Cardiac fibroblast (primary cell): ENCODE data around the gene PCP4.

Source experiments
- DNase-seq, 2 donors: peaks; one replicate each; pipeline versions ENCODE4 v3.0.0 to v3.0.0-alpha.2; 2010; ENCODE audit warnings: low read depth in 2 of 2
- H3K4me3 ChIP-seq, 2 donors: replicated peaks in 1 of 2; 1 replicate in 1 of 2; 2 replicates in 1 of 2; pipeline ENCODE4 v1.5.1; 2011; ENCODE audit warnings: low read depth in 2 of 2, low read length in 2 of 2, mild to moderate bottlenecking in 2 of 2, moderate library complexity in 1 of 2
- TF ChIP-seq, protein P1 (sequence below): IDR thresholded peaks from one replicate; pipeline ENCODE4 v1.5.1; 2011; ENCODE audit warnings: low read depth, mild to moderate bottlenecking, low read length, inconsistent platforms

The PCP4 gene

GRCh38 chr21:39840373-39841097 is 26.7 kb upstream of the PCP4 start:
- DNase-seq: no peak
- no peak overlapping the region for H3K4me3 ChIP-seq
- TF ChIP-seq, protein P1, sequence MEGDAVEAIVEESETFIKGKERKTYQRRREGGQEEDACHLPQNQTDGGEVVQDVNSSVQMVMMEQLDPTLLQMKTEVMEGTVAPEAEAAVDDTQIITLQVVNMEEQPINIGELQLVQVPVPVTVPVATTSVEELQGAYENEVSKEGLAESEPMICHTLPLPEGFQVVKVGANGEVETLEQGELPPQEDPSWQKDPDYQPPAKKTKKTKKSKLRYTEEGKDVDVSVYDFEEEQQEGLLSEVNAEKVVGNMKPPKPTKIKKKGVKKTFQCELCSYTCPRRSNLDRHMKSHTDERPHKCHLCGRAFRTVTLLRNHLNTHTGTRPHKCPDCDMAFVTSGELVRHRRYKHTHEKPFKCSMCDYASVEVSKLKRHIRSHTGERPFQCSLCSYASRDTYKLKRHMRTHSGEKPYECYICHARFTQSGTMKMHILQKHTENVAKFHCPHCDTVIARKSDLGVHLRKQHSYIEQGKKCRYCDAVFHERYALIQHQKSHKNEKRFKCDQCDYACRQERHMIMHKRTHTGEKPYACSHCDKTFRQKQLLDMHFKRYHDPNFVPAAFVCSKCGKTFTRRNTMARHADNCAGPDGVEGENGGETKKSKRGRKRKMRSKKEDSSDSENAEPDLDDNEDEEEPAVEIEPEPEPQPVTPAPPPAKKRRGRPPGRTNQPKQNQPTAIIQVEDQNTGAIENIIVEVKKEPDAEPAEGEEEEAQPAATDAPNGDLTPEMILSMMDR: no peak

DNA sequence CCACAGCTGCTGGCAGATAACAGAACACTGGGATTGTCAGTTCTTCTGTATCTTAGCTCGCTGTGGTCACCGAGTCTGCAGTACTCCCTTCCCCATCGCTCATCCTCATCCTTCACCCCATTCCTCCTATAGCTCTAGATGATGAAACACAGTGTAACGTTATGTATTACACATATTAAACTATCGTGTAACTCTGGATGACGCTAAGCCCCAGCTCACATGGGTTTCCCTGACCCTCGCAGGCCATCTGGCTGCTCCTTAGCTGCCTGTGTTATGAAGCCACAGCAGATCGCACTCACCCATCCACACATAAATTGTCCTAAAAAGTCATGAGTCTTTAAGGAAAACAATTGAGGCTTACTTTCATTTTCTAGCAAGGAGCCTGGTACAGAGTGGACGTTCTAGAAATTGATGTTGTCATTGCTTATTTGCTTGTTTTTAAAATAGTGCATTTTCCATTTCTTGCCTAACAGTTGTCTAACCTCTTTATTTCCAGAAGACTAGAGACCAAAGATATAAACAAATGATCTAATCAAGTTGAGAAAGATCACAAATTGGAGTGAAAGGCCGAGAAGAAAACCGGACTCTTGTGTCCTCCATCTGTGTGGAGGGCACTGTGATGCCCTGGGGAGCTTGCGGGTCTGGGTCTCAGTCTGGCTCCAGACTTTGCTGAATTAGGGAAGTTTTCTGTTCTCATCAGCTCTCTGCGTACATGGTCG is 24.3 kb upstream of the PCP4 start:
- no peak for DNase-seq
- H3K4me3 ChIP-seq: no peak overlapping the region
- TF ChIP-seq, protein P1: no peak

DNA sequence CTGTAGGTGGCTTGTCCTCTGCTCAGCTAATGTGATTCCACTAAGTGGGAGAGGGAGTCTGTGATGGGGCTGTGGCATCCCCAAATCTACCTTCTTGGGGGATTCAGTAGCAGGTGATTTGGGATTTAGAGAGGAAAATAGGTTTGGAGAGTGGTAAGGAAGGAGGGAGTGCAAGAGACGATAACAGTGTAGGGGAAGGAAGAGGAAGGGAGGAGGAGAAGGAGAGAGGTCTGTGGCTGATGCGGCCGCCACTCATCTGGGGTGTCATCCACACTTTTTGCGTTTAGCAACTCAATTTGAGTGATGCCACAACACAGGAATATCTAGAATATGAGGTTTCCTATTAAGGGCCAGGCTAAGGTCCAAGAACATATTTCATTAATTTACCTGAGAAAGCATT is 23.8 kb upstream of the PCP4 start:
- DNase-seq: no peak
- no peak overlapping the region for H3K4me3 ChIP-seq
- TF ChIP-seq, protein P1: no peak

GRCh38 chr21:39843916-39844315 is 23.3 kb upstream of the PCP4 start:
- no peak for DNase-seq
- H3K4me3 ChIP-seq: no peak overlapping the region
- TF ChIP-seq, protein P1: no peak

GRCh38 chr21:39845571-39846130 is 21.6 kb upstream of the PCP4 start:
- TF ChIP-seq, protein P1: no peak
- no peak overlapping the region for H3K4me3 ChIP-seq
- DNase-seq: no peak

GRCh38 chr21:39847877-39848276 is 19.4 kb upstream of the PCP4 start:
- TF ChIP-seq, protein P1: no peak
- no peak overlapping the region for H3K4me3 ChIP-seq
- DNase-seq: no peak
